Spinal cord (tissue), 4 donors: ENCODE data around the gene CCT3. TPM values are rescaled to one million over a fixed set of nuclear protein-coding genes. Genes with fewer than 3 reads are reported as not detected.

Experiments used
- polyA plus RNA-seq, 2 donors: library from polyadenylated mRNA; unstranded; fragments of 120-200 nt; gene quantifications; one replicate each; pipeline ENCODE4 v1.2.1, GENCODE V29; 2013; ENCODE audit not compliant: insufficient read length in 2 of 2
- total RNA-seq, 2 donors: library from RNA; depleted of rRNA in 1 of 2; stranded (reverse); fragments of 120-200 nt in 1 of 2; fragments of >200 nt in 1 of 2; gene quantifications; one replicate each; pipeline versions ENCODE4 v1.2.3 to v1.2.4, GENCODE V29; 2013 to 2014

CCT3 gene
- total and polyA plus RNA-seq, 4 donors, result 231 to 258 (median 249) TPM

Other genes with a start within 250 kb of the CCT3 start
- 100 to 1,000 TPM in 1 of 2 donors, 10 to 100 TPM in 1; 78.4 to 138 TPM for gene LMNA, start 223.6 kb downstream of the CCT3 start, total RNA-seq
- 10 to 100 TPM; 52.1 to 93.3 TPM for gene LMNA, start 223.6 kb downstream of the CCT3 start, polyA plus RNA-seq
- gene SEMA4A, start 184.7 kb downstream of the CCT3 start, total RNA-seq, result 10 to 100 TPM in 1 of 2 donors, 1 to 10 TPM in 1; 8.2 to 15.9 TPM
- gene SEMA4A, start 184.7 kb downstream of the CCT3 start, polyA plus RNA-seq, result 10 to 100 TPM; 32.2 to 42.0 TPM
- gene SLC25A44, start 144.2 kb downstream of the CCT3 start, total RNA-seq, result 10 to 100 TPM; 15.1 to 19.7 TPM
- 10 to 100 TPM; 40.6 to 43.0 TPM for gene SLC25A44, start 144.2 kb downstream of the CCT3 start, polyA plus RNA-seq
- 10 to 100 TPM; 32.6 to 70.6 TPM for gene PMF1, start 125.3 kb downstream of the CCT3 start, total RNA-seq
- 10 to 100 TPM; 54.9 to 64.8 TPM for gene PMF1, start 125.3 kb downstream of the CCT3 start, polyA plus RNA-seq
- 1 to 10 TPM; 1.5 to 1.9 TPM for gene BGLAP, start 96.1 kb downstream of the CCT3 start, total RNA-seq
- gene BGLAP, start 96.1 kb downstream of the CCT3 start, polyA plus RNA-seq, result 1 to 10 TPM; 2.3 to 5.6 TPM
- 10 to 100 TPM; 42.6 to 43.1 TPM for gene PAQR6, start 90.2 kb downstream of the CCT3 start, total RNA-seq
- gene PAQR6, start 90.2 kb downstream of the CCT3 start, polyA plus RNA-seq, result 100 to 1,000 TPM; 191 to 206 TPM
- 10 to 100 TPM; 37.2 to 50.9 TPM for gene SMG5, start 55.5 kb downstream of the CCT3 start, total RNA-seq
- gene SMG5, start 55.5 kb downstream of the CCT3 start, polyA plus RNA-seq, result 10 to 100 TPM; 71.5 to 79.8 TPM
- 1 to 10 TPM; 1.6 to 2.6 TPM for gene TMEM79, start 54.0 kb downstream of the CCT3 start, total RNA-seq
- 1 to 10 TPM; 4.9 to 6.8 TPM for gene TMEM79, start 54.0 kb downstream of the CCT3 start, polyA plus RNA-seq
- gene GLMP, start 42.6 kb downstream of the CCT3 start, total RNA-seq, result 10 to 100 TPM; 16.9 to 54.1 TPM
- gene GLMP, start 42.6 kb downstream of the CCT3 start, polyA plus RNA-seq, result 10 to 100 TPM; 22.9 to 28.9 TPM
- gene VHLL, start 39.0 kb downstream of the CCT3 start, total RNA-seq, result under 1 TPM in 1 of 2 donors, not detected in 1; 0.50 TPM
- gene VHLL, start 39.0 kb downstream of the CCT3 start, polyA plus RNA-seq, result under 1 TPM; 0.32 to 0.38 TPM
- not detected for gene TSACC, start 234 bp upstream of the CCT3 start, total RNA-seq
- gene TSACC, start 234 bp upstream of the CCT3 start, polyA plus RNA-seq, result 1 to 10 TPM in 1 of 2 donors, under 1 TPM in 1; 0.79 to 1.7 TPM
- not detected for gene RHBG, start 30.9 kb upstream of the CCT3 start, total RNA-seq
- gene RHBG, start 30.9 kb upstream of the CCT3 start, polyA plus RNA-seq, result under 1 TPM; 0.26 to 0.81 TPM
- gene MEF2D, start 162.5 kb upstream of the CCT3 start, total RNA-seq, result 10 to 100 TPM in 1 of 2 donors, 1 to 10 TPM in 1; 5.7 to 13.2 TPM
- gene MEF2D, start 162.5 kb upstream of the CCT3 start, polyA plus RNA-seq, result 10 to 100 TPM; 21.8 to 28.9 TPM
- 1 to 10 TPM; 4.9 to 7.3 TPM for gene IQGAP3, start 234.3 kb upstream of the CCT3 start, total RNA-seq
- gene IQGAP3, start 234.3 kb upstream of the CCT3 start, polyA plus RNA-seq, result 10 to 100 TPM in 1 of 2 donors, 1 to 10 TPM in 1; 6.8 to 10.4 TPM
- not detected for gene TTC24, start 241.4 kb upstream of the CCT3 start, total RNA-seq
- not detected for gene TTC24, start 241.4 kb upstream of the CCT3 start, polyA plus RNA-seq